GM12873 (cell line): ENCODE data around the gene WDCP.

Experiments used
- TF ChIP-seq, protein P1 (sequence below): IDR thresholded peaks from 2 replicates; pipeline ENCODE4 v1.5.1; 2012; ENCODE audit warnings: low read depth, mild to moderate bottlenecking, moderate library complexity, low read length, control low read depth; ENCODE audit not compliant: insufficient read depth; ENCODE audit errors: missing control alignments

WDCP gene

DNA sequence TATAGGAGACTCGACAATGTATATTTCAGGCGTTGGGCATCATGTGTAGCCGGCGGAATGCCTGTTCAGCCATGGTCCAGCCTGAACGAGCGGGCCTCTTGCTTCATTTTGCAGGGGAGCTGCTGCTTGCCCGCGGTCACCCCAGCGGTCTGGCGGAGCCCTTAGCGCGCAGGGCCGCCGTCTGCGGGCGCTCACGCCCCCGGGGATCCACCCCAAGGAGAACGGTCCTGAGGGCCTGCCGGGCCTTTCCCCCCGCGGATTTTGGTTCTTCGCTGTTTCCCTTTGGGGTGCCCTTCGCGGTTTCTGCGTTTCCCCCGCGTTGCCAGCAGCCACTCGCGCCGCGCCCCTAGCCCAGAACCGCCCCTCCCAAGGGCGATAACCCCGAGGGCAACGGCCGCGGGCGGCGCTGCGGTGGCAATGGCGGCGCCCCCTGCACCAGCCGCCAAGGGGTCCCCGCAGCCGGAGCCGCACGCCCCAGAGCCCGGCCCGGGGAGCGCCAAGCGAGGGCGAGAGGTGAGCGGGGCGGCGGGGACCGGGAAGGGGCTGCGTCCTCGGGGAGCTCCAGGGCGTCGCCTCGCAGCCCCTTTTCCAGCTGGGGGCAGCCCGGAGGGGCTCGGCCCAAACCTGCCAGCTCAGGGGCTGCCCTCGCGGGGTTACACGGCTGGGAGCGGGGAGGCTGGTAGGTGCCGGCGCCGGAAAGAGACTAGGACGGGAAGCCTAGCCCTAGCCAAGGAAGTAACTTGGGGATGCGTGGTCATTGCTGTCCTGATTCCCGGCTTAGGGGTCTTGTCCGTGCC is 37.3 kb downstream of the WDCP start, which contains the start of gene MFSD2B:
Gene MFSD2B (plus strand): TSS at position 406 of the 797 bp plus-strand sequence. CDS start 12 bp downstream, at position 418.
- TF ChIP-seq, protein P1, sequence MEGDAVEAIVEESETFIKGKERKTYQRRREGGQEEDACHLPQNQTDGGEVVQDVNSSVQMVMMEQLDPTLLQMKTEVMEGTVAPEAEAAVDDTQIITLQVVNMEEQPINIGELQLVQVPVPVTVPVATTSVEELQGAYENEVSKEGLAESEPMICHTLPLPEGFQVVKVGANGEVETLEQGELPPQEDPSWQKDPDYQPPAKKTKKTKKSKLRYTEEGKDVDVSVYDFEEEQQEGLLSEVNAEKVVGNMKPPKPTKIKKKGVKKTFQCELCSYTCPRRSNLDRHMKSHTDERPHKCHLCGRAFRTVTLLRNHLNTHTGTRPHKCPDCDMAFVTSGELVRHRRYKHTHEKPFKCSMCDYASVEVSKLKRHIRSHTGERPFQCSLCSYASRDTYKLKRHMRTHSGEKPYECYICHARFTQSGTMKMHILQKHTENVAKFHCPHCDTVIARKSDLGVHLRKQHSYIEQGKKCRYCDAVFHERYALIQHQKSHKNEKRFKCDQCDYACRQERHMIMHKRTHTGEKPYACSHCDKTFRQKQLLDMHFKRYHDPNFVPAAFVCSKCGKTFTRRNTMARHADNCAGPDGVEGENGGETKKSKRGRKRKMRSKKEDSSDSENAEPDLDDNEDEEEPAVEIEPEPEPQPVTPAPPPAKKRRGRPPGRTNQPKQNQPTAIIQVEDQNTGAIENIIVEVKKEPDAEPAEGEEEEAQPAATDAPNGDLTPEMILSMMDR, result no peak

DNA sequence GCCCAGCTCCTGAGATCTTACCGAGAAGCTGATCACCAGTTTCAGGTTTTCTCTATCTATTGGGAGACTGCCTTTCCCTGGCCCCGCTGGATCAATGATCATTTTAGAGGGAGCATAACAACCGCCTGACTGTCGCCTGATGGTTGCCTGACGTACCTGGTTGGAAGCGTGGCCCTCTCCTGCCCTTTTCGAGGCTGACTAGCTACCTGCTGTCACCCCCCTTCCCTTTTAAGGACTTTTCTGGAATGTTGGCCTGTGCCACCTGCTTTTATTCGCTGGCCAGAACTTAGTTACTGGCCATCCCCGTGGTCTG is 37.9 kb downstream of the WDCP start:
- TF ChIP-seq, protein P1, result no peak

DNA sequence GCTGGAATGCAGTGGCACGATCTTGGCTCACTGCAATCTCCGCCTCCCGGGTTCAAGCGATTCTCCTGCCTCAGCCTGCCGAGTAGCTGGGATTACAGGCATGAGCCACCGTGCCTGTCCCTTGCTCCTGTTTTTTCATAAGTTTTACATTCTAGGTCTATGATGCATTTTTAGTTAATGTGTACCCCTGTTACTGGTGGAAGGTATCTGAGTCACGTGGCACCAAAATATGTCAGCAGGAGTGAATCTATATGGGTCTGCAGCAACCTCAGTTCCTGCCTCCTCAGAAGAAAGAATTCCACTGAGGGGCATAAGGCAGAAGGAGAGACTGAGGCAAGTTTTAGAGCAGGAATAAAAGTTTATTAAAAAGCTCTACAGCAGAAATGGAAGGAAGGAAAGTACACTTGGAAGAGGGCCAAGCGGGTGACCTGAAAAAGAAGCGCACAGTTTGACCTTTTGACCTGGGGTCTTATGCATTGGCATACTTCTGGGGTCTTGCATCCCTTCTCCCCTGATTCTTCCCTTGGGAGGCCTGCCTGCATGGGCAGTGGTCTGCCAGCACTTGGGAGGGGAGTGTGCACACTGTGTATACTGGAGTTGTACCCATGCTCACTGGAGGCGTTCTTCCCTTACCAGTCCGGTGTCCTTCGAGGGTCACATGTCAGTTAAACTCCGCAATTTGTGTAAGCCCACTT is 38.4 kb downstream of the WDCP start:
- TF ChIP-seq, protein P1, result no peak

DNA sequence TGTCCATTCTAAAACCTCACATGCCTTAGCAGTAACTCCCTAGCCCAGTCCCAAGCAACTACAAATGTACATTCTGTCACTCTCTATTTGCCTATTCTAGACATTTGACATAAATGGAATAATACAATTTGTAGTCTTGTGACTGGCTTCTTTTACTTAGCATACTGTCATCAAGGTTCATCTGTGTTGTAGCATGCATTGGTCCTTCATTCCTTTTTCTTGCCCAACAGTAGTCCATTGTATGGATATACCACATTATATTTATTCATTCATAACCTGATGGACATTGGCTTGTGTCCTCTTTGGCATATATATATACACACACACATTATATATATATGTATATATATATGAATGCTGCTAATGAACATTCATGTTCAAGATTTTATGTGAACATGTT is 39.5 kb downstream of the WDCP start:
- TF ChIP-seq, protein P1, result no peak

DNA sequence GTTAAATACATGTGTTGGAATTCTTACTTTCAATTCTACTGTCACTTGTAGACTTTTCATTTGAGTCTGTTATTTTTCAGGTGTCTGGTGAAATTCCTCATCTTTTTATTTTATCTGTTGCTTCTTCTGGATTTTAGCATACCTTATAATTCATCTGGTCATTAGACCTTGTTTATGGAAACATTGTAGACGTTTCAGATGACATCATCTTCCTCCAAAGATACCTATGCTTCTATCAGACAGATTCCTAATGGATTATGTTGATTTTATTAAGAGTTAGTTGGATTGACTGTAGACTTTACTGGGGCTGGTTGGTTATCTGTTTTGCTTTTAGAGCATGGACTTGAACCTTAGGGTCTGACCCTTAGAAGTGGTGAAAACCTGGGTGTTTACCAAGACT is 52.6 kb downstream of the WDCP start:
- TF ChIP-seq, protein P1, result no peak

DNA sequence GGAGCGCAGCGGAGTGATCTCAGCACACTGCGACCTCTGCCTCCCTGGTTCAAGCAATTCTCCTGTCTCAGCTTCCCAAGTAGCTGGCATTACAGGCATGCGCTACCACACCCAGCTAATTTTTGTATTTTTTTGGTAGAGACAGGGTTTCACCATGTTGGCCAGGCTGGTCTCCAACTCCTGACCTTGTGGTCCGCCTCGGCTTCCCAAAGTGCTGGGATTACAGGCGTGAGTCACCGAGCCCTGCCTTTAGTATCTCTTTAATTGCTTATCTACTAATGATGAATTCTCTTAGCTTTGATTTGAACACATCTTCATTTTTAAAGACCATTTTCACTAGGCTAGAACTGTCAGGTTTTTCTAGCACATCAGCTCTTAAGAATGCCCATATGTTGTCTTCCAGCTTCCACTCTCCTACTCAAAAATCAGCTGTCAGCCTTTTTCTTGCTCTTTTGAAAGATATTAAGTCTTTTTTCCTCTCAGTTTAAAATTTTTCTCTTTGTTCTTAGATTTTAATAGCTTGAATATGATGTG is 53.4 kb downstream of the WDCP start:
- TF ChIP-seq, protein P1, result no peak

DNA sequence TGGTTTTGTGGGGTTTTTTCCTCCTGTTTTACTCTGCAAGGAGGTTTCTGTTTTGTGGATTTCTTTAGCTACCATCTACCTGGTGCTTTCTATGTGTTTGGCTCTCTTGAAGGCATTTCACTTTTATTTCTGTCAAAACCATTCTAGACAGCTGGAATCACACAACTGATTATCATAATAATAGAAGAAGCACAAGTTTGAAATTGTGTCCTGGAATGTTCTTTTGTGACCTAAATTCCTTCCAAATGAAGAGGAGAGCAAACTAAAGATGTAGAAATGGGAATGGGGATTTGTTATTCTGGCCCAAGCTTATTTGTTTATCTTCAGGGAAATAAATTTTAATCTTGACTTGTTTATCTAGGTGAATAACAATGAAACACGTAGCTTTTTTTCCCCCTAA is 54.3 kb downstream of the WDCP start:
- TF ChIP-seq, protein P1, result no peak
